ENCODE results near the gene TRIM69.
A peak's percentile ranks its signal among the peaks of the same experiment; 100 is the strongest.
"Not testable (repeated sequence)": the region's sequence is repeated elsewhere in the genome, so short reads cannot be mapped to it uniquely, and the experiment has no call there.

TRIM69 gene

DNA sequence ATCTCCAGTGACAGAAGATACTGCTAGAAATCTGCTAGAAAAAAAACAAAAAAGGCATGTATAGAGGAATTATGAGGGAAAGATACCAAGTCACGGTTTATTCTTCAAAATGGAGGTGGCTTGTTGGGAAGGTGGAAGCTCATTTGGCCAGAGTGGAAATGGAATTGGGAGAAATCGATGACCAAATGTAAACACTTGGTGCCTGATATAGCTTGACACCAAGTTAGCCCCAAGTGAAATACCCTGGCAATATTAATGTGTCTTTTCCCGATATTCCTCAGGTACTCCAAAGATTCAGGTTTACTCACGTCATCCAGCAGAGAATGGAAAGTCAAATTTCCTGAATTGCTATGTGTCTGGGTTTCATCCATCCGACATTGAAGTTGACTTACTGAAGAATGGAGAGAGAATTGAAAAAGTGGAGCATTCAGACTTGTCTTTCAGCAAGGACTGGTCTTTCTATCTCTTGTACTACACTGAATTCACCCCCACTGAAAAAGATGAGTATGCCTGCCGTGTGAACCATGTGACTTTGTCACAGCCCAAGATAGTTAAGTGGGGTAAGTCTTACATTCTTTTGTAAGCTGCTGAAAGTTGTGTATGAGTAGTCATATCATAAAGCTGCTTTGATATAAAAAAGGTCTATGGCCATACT is 21.1 kb upstream of the TRIM69 start:
- no peak for DNase-seq
- in situ Hi-C loops (cut with MboI; ENCODE audit: low pct_unique_long_range_greater_than_20kb, low sequenced_read_pairs) = no loop called here

DNA sequence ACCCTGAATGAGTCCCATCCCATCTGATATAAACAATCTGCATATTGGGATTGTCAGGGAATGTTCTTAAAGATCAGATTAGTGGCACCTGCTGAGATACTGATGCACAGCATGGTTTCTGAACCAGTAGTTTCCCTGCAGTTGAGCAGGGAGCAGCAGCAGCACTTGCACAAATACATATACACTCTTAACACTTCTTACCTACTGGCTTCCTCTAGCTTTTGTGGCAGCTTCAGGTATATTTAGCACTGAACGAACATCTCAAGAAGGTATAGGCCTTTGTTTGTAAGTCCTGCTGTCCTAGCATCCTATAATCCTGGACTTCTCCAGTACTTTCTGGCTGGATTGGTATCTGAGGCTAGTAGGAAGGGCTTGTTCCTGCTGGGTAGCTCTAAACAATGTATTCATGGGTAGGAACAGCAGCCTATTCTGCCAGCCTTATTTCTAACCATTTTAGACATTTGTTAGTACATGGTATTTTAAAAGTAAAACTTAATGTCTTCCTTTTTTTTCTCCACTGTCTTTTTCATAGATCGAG is 20.5 kb upstream of the TRIM69 start:
- in situ Hi-C loops (cut with MboI; ENCODE audit: low pct_unique_long_range_greater_than_20kb, low sequenced_read_pairs) = no loop called here
- DNase-seq = no peak

DNA sequence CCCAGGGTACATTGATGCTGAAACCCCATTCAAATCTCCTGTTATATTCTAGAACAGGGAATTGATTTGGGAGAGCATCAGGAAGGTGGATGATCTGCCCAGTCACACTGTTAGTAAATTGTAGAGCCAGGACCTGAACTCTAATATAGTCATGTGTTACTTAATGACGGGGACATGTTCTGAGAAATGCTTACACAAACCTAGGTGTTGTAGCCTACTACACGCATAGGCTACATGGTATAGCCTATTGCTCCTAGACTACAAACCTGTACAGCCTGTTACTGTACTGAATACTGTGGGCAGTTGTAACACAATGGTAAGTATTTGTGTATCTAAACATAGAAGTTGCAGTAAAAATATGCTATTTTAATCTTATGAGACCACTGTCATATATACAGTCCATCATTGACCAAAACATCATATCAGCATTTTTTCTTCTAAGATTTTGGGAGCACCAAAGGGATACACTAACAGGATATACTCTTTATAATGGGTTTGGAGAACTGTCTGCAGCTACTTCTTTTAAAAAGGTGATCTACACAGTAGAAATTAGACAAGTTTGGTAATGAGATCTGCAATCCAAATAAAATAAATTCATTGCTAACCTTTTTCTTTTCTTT is 19.2 kb upstream of the TRIM69 start:
- DNase-seq = no peak
- in situ Hi-C loops (cut with MboI; ENCODE audit: low pct_unique_long_range_greater_than_20kb, low sequenced_read_pairs) = no loop called here

DNA sequence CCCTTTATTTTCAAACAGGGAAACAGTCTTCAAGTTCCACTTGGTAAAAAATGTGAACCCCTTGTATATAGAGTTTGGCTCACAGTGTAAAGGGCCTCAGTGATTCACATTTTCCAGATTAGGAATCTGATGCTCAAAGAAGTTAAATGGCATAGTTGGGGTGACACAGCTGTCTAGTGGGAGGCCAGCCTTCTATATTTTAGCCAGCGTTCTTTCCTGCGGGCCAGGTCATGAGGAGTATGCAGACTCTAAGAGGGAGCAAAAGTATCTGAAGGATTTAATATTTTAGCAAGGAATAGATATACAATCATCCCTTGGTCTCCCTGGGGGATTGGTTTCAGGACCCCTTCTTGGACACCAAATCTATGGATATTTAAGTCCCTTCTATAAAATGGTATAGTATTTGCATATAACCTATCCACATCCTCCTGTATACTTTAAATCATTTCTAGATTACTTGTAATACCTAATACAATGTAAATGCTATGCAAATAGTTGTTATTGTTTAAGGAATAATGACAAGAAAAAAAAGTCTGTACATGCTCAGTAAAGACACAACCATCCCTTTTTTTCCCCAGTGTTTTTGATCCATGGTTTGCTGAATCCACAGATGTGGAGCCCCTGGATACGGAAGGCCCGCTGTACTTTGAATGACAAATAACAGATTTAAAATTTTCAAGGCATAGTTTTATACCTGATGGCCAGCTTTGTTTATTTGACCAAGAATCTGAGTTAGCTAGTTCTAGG is 18.0 kb upstream of the TRIM69 start:
- no peak for DNase-seq
- in situ Hi-C loops (cut with MboI; ENCODE audit: low pct_unique_long_range_greater_than_20kb, low sequenced_read_pairs) = no loop called here

DNA sequence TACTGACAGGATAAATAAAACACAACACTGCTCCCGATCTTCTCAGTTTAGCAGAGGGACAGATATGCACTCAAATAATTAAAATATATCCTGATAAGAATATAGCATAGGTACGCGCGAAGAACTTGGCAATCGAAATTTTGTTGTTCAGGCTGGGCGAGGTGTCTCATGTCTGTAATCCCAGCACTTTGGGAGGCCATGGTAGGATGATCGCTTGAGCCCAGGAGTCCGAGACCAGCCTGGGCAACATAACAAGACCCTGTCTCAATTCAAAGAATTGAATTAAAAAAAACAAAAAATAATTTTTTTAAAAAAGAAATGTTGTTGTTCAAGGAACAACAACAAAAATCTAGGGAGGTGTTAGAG is 17.4 kb upstream of the TRIM69 start:
- in situ Hi-C loops (cut with MboI; ENCODE audit: low pct_unique_long_range_greater_than_20kb, low sequenced_read_pairs) = no loop called here

DNA sequence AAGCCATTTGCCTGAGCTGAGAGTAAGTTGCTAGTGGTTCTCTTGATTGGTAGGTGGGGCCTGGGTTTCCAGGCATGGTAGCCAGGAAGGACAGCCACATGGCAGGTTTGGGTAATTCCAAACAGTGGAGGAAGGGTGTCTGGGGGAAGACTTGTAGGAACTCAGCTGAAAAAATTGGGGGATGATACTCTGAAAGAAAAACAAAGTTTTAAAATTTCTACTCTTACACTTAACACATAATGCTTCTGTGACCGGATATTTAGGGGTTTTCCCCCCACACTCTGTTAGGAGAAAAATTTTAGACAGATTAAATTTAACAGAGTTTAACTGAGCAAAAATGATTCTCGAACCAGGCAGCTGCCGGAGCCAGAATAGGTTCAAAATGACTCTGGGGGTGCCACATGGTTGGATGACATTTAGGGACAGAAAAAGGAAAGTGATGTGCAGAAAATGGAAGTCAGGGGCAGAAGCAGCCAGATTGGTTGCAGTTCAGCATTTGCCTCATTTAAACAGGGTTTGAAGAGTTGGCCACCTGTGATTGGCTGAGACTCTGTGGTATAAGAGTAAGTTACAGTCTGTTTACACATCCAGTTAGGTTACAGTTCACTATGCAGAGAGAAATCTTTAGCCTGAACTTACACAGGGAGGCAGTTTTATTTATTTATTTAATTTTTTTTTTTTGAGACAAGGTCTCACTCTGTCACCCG is 16.9 kb upstream of the TRIM69 start:
- peak; percentile 46 for DNase-seq
- in situ Hi-C loops (cut with MboI; ENCODE audit: low pct_unique_long_range_greater_than_20kb, low sequenced_read_pairs) = no loop called here

More for the DNA sequence above, 17.4 kb upstream of the TRIM69 start:
- no peak for DNase-seq

DNA sequence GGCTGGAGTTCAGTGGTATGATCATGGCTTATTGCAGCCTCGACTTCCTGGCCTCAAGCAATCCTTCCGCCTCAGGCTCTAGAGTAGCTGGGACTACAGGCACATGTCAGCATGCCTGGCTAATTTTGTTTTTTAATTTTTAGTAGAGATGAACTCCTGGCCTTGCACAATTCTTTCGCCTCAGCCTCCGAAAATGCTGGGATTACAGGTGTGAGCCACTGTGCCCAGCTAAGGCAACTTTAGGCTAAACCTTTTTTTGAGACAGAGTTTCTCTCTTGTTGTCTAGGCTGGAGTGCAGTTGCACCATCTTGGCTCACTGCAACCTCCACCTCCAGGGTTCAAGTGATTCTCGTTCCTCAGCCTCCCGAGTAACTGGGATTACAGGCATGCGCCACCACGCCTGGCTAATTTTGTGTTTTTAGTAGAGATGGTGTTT is 16.3 kb upstream of the TRIM69 start:
- in situ Hi-C loops (cut with MboI; ENCODE audit: low pct_unique_long_range_greater_than_20kb, low sequenced_read_pairs); DNase-seq: not testable (repeated sequence)

DNA sequence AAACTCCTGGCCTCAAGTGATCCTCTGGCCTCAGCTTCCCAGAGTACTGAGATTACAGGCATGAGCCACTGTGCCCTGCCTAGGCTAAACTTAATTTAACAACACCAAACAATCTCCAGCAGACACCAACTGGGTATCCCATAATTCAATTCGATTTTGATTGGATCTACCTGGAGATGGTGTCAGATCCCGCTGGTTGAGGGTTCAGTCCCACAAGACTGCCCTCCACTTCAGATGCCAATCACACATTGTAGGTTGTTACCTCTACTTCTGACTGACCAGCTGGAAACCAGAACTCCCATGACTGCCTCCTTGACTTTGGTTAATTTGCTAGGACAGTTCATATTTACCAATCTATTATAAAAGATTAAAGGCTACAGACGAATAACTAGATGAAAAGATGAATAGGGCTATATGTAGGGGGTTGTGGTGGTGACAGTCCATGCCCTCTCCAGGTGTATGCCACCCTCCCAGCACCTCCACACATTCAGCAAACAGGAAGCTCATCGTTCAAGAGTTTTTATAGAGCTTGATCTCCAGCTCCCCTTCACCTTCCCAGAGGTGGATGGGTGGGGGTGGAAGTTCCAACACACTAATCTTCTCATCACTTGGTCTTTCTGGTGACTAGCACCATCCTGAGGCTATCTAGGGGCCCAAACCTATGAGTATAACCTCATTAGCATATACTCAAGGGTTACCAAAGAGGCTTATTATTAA is 15.7 kb upstream of the TRIM69 start:
- in situ Hi-C loops (cut with MboI; ENCODE audit: low pct_unique_long_range_greater_than_20kb, low sequenced_read_pairs) = no loop called here
- no peak for DNase-seq

DNA sequence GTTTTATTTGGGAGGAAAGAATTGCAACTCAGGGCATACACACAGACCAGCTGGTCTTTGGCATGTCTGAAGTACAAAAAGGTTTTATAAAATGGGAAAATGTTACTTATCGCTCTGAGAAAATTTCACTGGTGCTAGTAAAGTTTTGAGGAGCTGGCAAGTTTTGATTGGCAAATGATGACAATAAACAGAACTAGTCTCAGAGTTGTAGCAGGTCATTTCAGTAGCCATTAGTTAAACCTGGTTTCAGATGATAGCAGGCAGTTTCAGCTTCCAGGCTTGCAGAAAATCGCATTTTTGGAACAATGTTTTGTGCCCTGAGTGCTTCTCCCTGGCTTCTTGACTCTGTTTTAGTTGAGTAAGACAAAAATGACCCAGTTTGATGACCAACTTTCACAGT is 14.3 kb upstream of the TRIM69 start:
- no peak for DNase-seq
- in situ Hi-C loops (cut with MboI; ENCODE audit: low pct_unique_long_range_greater_than_20kb, low sequenced_read_pairs) = no loop called here

DNA sequence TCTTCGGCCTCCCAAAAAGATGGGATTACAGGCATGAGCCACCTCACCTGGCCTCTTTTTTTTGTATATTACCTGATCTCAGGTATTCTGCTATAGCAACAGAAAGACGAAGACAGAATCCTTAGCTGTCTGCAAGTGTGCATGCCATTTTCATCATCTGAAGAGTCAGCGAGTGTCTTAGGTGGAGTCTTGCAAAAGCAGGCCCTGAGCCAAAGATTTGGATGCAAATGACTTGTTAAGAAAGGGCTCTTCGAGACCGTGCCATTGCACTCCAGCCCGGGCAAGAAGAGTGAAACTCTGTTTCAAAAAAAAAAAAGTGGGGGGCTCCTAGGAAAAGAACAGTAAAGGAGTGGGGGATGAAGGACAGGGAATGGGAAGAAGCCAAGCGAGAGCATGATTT is 10.2 kb upstream of the TRIM69 start:
- in situ Hi-C loops (cut with MboI; ENCODE audit: low pct_unique_long_range_greater_than_20kb, low sequenced_read_pairs) = loop anchor here (25.0 kb wide), 1 partner anchor 139 kb away; no protein-coding TSS in a partner anchor
- no peak for DNase-seq

DNA sequence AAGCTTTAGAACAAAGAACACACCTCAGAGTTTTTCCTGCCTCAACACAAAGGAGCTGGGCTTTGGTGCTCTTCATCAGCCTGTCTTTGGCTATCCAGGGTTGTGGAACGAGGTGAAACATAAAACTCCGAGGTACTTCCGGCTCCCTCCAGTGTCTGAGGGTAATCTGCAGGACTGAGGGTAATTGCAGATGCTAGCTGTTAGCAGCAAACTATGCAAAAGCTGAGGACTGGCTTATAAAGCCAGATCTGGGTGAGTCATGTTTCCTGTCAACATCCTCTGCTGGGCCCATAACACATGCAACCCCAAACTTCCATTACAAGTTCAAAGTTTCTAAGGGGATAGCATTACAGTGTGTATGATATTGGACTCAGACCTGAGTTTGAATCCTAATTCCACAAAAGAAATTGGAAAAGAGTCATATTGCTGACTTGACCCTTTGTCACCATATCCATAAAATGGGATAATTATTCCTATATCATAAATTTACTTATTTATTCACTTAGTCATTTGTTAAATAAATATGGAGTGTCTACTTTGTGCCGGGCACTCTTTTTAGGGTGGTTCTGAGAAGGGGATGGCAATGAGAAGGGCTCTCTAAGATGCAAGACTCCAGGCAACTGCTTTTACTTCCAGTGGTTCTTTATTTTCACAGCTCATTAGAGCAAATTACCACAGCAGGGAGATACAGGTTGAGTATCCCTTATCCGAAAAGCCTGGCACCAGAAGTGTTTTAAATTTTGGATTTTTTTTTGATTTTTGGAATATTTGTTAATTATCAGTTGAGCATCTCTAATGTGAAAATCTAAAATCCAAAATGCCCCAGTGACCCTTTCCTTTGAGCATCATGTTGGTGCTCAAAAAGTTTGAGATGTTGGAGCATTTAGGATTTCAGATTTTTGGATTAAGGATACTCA is 9.5 kb upstream of the TRIM69 start:
- in situ Hi-C loops (cut with MboI; ENCODE audit: low pct_unique_long_range_greater_than_20kb, low sequenced_read_pairs) = loop anchor here (25.0 kb wide), 1 partner anchor 140 kb away; no protein-coding TSS in a partner anchor
- DNase-seq = peak; percentile 92

DNA sequence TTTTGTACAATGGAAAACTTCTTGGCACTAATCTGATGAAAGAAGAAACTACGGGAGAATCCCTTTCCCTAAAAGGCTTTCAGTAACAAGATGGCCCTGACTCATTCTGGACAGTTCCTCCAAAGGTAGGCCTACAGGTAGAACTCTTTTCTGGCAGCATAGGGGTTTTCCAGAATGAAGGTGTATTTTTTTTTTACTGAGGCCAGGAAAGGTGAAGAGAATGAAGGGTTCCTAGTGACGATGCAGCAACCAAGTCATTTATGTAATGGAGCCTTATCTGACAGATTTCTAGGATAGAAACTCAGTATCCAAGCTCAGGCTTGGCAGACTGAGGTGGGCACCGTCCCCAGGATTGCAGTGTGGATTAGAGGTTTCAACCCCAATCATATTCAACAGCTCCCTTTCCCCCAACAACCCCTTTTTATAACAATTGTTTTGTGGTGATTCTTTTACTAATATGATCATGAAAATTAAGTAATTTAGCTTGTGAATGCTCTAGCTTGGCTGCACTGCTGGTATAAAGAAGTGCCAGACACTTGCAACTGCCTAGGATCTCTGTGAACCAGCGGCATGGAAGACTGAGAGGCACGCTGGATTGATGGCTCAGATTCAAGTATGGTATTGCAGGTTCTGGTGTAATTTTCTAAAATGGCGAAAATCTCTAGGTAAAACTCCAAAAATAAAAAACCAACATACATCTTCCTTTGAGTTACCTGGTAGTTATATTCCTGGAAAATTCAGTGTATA is 8.7 kb upstream of the TRIM69 start:
- in situ Hi-C loops (cut with MboI; ENCODE audit: low pct_unique_long_range_greater_than_20kb, low sequenced_read_pairs) = loop anchor here (25.0 kb wide), 1 partner anchor 140 kb away; no protein-coding TSS in a partner anchor
- DNase-seq = no peak

DNA sequence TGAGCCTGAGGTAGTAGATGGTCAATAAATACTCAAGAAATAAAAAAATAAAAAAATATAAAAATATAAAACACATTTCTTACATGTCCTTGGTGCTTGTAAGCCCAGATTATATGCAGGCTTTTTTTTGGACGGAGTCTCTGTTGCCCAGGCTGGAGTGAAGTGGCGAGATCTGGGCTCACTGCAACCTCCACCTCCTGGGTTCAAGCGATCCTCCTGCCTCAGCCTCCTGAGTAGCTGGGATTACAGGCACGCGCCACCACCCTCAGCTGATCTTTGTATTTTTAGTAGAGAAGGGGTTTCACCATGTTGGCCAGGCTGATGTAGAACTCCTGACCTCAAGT is 8.1 kb upstream of the TRIM69 start:
- in situ Hi-C loops (cut with MboI; ENCODE audit: low pct_unique_long_range_greater_than_20kb, low sequenced_read_pairs) = loop anchor here (25.0 kb wide), 1 partner anchor 141 kb away; no protein-coding TSS in a partner anchor
- not testable (repeated sequence) for DNase-seq

DNA sequence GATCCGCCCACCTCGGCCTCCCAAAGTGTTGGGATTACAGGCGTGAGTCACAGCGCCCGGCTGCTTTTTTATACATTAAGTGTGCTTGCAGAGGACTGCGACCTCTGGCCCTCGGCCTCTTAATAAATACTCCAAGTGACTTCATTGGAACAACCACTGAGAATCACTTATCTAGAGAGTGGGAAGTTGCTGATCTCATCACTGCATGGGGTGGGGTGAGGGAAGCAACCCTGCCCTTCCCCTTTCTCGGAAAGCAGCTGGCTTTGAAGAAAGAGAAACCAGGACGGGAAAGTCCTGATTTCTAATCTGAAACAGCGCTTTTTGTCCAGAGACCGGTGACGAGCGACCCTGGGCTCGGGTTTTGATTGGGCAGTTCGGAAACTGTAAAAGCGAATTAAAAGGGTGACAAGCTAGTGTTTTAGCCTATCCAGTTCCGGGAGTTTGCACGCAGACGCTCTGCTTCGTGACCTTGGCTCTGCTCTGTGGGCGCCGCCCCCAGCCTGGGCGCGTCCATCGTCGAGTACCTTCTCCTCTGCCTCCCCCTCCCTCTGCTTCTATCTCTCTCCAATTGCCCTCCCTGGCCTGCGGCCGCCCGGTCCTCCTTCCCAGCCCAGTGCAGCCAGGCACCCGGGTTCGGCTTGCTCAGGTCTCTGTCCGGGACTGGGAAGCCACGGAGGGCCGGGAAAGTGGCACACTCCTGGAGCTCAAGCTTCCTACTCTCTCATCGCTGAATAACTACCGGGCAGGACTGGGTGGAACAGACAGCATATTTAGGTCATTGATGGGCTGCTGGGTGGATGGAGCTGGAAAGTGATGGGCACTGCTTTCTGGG is 7.5 kb upstream of the TRIM69 start:
- in situ Hi-C loops (cut with MboI; ENCODE audit: low pct_unique_long_range_greater_than_20kb, low sequenced_read_pairs) = loop anchor here (25.0 kb wide), 1 partner anchor 141 kb away; no protein-coding TSS in a partner anchor
- peak; percentile 99 for DNase-seq

DNA sequence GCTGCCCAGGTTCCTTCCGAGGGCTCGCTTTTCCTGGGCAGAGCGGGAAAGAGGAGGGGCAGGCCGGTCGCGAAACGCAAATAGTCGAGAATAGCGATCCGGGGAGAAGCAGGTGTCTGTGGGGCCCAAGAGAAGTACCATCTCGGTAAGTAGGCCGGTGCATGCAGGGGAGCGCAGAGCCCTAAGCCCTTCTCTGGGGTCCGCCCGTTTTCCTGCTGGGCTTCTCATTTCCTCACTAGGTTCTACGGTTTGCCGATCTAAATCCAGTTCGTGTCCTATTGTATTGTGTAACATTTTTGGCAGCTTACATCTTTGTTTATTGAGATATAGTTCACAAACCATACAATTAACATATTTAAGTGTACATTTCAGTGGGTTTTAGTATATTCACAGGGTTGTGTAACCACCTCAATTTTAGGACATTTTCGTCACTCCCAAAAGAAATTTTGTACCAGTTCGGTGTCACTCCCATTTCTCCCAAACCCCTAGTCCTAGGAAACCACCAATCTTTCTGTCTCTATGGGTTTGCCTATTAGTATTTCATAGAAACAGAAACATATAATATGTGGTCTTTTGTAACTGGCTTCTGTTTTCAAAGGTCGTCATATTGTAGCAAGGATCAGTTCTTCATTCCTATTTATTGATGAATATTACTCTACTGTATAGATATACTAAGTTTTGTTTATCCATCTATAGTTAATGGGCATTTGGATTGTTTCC is 6.8 kb upstream of the TRIM69 start:
- in situ Hi-C loops (cut with MboI; ENCODE audit: low pct_unique_long_range_greater_than_20kb, low sequenced_read_pairs) = loop anchor here (25.0 kb wide), 1 partner anchor 142 kb away; no protein-coding TSS in a partner anchor
- no peak for DNase-seq
